HG03060 (cell line): ENCODE measurements around the gene CNGB1.

Experiments used
- ATAC-seq: cut with Tn5 transposase; IDR thresholded peaks from one replicate; pipeline ENCODE4 v1.9.1; 2021; ENCODE audit warnings: low read depth, moderate number of reproducible peaks; ENCODE audit not compliant: unreplicated experiment

Gene CNGB1

GRCh38 chr16:57997528-57998265 is 26.8 kb upstream of the CNGB1 start:
- no peak for ATAC-seq

GRCh38 chr16:57997176-57997527 is 26.2 kb upstream of the CNGB1 start:
- ATAC-seq: no peak

- no peak for ATAC-seq
Measured at GRCh38 chr16:57996406-57997175, 25.7 kb upstream of the CNGB1 start.

GRCh38 chr16:57995721-57996405 is 24.9 kb upstream of the CNGB1 start:
- ATAC-seq: no peak

GRCh38 chr16:57994778-57995177 is 23.9 kb upstream of the CNGB1 start:
- ATAC-seq: no peak

- ATAC-seq: no peak
Measured at GRCh38 chr16:57994361-57994760, 23.4 kb upstream of the CNGB1 start.

- ATAC-seq: no peak
Measured at GRCh38 chr16:57993897-57994296, 23.0 kb upstream of the CNGB1 start.

GRCh38 chr16:57993438-57993837 is 22.5 kb upstream of the CNGB1 start:
- ATAC-seq: no peak

GRCh38 chr16:57992084-57992483 is 21.2 kb upstream of the CNGB1 start:
- no peak for ATAC-seq

GRCh38 chr16:57991551-57992059 is 20.7 kb upstream of the CNGB1 start:
- ATAC-seq: no peak

- ATAC-seq: no peak
Measured at GRCh38 chr16:57988929-57989328, 18.0 kb upstream of the CNGB1 start.

GRCh38 chr16:57987441-57988177 is 16.7 kb upstream of the CNGB1 start:
- no peak for ATAC-seq

GRCh38 chr16:57986196-57986595 is 15.3 kb upstream of the CNGB1 start:
- no peak for ATAC-seq

- ATAC-seq: no peak
Measured at GRCh38 chr16:57985204-57986181, 14.6 kb upstream of the CNGB1 start.

- no peak for ATAC-seq
Measured at GRCh38 chr16:57984443-57985203, 13.7 kb upstream of the CNGB1 start.

GRCh38 chr16:57982385-57982784 is 11.5 kb upstream of the CNGB1 start:
- ATAC-seq: no peak

- no peak for ATAC-seq
Measured at GRCh38 chr16:57981636-57982035, 10.7 kb upstream of the CNGB1 start.

GRCh38 chr16:57979006-57979585 is 8.2 kb upstream of the CNGB1 start:
- no peak for ATAC-seq
